ENCODE measurements around the gene UBE2V1.
A peak's percentile ranks its signal among the peaks of the same experiment; 100 is the strongest.
"Not testable (repeated sequence)": the region's sequence is repeated elsewhere in the genome, so short reads cannot be mapped to it uniquely, and the experiment has no call there.

Gene UBE2V1

GRCh38 chr20:50094522-50094921, 18.4 kb downstream of the UBE2V1 start:
- no peak for DNase-seq

- DNase-seq, result no peak
Observed at GRCh38 chr20:50093240-50093639, 19.7 kb downstream of the UBE2V1 start.

- DNase-seq, result no peak
Observed at GRCh38 chr20:50092436-50092835, 20.5 kb downstream of the UBE2V1 start.

DNA sequence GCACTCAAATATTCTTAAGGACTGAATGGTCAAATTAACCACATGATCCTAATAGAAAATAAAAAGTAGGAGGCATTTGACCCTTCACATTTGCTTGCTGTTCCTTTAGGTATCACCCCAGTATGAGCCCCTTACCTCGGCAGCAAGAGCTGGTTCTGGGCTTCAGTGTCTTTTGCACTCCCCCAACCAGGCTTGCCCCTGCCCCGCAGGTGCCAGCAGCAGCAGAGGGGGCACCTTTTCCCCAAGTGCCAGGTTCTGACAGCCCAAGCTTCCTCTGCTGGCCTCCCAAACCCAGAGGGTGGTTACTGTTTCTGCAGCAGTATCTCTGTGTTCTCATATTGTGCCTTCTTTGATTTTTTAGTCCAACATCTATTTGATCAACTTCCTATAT, 23.2 kb downstream of the UBE2V1 start:
- DNase-seq, result no peak

GRCh38 chr20:50089140-50089786, 23.7 kb downstream of the UBE2V1 start:
- no peak for DNase-seq

GRCh38 chr20:50088022-50088421, 24.9 kb downstream of the UBE2V1 start:
- no peak for DNase-seq

GRCh38 chr20:50085481-50086365, 27.2 kb downstream of the UBE2V1 start:
- no peak for DNase-seq

- DNase-seq, result no peak
Observed at GRCh38 chr20:50085146-50085480, 27.8 kb downstream of the UBE2V1 start.

DNA sequence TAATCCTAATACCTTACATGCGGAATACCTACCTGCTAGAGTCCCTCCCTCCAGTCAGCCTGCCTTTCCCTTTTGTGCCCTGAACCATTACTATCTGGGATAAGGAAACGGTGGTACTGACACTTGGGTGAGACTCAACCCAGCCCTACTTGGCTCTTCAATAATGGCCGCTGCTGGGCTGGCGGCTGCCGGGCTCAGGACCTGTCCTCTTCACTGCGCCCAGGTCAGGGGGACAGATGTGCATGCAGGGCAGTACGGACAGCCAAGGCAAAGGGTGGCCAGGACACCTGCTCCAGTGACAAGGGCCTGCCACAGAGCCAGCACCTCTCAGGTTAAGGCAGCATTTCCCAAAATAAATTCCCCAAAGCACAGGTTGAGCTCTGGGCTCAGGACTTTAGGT, 29.9 kb downstream of the UBE2V1 start:
- DNase-seq, result no peak

- not testable (repeated sequence) for DNase-seq
Observed at GRCh38 chr20:50082056-50082455, 30.9 kb downstream of the UBE2V1 start.

DNA sequence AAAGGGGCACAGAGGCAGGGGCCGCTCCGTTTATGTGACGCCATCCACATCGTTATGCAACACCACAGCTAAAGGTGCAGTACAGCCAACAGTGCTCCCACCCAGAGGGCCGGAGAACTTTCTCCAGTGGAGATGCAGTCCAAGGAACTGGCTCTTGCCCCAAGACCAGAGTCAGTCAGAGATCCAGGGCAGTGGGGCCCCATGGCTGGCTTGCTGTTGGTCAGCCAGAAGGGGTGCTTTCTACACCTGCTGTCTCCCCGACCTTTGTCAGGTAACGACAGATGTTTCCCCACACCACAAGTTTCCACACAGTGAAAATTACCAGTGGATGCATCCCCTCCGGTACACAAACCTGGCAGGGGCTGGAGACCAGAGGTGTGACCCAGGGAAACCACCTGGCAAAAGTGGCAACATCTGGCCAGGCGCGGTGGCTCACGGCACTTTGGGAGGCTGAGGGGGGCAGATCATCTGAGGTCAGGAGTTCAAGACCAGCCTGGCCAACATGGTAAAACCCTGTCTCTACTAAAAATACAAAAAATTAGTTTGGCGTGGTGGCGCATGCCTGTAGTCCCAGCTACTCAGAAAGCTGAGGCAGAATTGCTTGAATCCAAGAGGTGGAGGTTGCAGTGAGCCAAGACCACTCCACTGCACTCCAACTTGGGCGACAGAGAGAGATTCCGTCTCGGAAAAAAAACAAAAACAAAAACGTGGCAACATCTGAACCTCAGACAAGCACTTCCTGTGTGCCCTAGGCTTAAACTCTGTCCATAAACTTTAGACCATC, 34.9 kb downstream of the UBE2V1 start:
- no peak for DNase-seq

DNA sequence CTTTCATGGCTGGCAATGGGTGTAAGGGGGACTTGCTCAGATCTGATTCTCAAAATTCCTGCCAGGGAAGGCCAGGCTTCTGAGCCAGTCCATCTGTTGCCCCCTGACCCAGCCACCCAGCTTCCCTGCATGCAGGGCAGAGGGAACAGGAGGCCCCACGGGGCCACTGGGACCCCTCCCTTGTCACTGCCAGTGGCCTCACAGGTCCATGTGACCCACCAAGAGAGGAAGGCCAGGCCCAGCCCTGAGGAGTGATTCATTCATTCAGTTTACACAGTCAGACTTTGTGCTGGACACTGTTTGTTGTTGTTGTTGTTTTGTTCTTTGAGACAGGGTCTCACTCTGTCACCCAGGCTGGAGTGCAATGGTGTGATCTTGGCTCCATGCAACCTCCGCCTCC, 39.5 kb downstream of the UBE2V1 start:
- no peak for DNase-seq

GRCh38 chr20:50071039-50071888, 41.7 kb downstream of the UBE2V1 start:
- peak; percentile 77 for DNase-seq

- no peak for DNase-seq
Observed at GRCh38 chr20:50070361-50070760, 42.6 kb downstream of the UBE2V1 start.

DNA sequence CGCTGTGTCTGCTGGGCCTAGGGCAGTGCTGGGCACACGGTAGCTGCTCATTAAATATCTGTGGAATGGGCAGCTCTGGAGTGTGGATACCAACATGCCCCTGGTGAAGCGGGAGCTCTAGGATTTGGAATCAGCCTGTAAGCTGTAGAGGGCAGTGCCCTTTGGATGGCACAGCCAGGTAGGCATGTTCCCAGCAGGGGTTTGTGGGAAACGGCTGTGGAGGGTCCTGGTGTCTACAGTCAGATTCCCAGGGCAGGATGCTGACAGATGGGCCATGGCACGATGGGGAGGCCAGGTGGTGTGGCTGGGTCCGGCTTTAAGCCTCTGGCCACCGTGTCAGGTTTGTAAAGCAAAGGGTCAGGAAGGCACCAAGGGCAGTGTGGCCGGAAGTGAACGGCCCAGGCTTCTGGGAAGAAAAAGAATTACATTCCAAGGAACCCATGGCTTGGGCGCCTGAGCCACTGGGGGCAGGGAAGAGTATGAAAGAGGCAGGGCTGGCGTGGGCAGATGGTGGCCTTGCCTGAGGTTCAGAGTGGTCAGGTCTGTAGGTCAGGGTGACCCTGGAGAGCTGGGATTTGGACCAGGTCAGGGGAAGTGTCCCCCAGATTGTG, 44.8 kb downstream of the UBE2V1 start:
- no peak for DNase-seq

DNA sequence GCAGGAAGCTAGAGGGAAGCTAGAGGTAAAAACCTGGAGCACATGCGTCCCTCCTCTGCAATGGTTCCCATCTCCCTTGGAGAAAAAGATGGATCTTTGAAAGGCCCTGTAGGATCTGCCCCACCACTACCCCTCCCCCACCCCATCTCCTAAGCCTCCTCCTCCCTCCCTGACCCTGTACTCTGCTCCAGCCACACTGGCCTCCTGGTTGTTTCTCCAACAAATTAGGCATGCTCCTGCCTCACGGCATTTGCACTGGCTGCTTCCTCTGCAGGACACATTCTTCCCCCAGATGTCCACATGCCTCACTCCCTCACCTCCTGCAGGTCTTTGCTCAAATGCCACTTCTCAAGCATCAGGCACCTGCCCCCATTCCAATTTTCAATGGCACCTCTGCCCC, 45.5 kb downstream of the UBE2V1 start:
- no peak for DNase-seq

DNA sequence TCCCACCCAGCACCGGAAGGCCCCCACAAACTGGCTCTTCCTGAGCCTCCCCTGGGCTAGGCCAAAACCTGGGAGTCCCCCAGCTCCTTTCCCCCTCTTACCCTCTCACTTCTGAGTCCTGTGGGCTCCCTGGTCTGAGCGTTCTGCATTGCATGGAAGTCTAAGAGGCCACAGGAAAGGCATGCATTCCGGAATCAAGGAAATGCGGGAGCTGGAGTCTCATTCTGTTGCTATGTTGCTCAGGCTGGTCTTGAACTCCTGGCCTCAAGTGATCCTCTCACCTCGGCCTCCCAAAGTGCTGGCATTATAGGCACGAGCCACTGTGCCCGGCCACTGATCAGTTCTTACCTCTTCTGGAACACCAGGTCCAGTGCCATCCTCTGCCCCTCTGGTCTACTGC, 45.9 kb downstream of the UBE2V1 start:
- DNase-seq, result no peak

DNA sequence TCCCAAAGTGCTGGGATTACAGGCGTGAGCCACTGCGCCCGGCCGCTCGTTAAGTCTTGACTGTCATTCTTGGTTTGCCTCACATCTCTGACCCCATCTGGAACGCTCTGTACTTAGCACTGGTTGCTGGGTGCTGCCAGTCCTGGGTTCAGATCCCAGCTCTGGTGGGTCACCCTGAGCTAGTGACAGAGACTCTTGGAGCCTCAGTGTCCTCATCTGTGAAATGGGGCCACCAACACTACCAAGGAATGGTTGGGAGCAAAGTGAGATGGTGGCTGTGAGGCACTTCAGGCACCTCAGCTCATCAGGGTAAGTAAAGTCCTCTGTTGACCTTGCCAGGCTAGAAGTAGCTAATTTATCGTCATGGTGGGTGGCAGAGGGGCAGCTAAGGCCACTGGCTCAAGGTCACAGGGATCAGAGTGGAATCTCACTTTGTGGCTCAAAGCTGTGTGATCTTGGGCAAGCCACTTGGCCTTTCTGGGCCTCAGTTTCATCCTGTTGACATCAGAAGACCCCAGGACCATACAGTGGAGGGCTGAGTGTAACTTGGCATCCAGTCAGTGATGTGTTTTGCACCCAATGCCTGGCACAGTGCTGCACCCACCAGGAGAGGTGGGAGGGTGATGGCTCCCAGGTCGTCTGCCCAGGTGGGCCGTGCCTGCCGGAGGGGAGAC, 46.7 kb downstream of the UBE2V1 start:
- DNase-seq, result no peak

DNA sequence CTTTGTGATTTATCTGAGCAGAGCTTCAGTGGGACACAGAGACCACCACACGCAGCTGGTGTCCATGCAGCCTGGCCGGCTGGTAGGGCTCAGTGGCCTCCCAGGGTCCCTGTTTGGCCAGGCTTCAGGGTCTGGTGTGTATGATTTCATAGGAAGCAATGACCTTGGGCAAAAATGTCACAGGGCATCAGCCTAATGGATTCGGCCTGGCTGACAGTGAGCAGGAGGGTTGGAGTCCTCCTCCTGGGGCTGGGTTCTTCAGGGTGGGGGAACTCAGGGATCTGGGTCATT, 47.7 kb downstream of the UBE2V1 start:
- no peak for DNase-seq

DNA sequence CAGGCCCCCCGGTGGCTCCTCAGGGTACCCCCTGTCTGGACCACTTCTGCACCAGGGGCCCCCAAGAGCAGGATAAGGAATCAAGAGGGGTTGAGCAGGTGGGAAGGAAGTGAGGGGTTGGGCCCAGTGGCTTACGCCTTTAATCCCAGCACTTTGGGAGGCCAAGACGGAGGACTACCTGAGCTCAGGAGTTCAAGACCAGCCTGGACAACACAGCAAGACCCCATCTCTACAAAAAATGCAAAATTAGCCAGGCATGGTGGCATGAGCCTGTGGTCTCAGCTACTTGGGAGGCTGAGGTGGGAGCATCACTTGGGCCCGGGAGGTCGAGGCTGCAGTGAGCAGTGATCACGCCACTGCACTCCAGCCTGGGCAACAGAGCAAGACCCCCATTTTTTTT, 49.2 kb downstream of the UBE2V1 start:
- not testable (repeated sequence) for DNase-seq

GRCh38 chr20:50062006-50062838, 50.7 kb downstream of the UBE2V1 start:
- no peak for DNase-seq
